ENCODE results near the gene COL4A5. TPM values are rescaled to one million over a fixed set of nuclear protein-coding genes. Genes with fewer than 3 reads are reported as not detected.

The COL4A5 gene
- total RNA-seq, 4 donors from 2014 or later: 43.1 to 105 (median 48.4) TPM

DNA sequence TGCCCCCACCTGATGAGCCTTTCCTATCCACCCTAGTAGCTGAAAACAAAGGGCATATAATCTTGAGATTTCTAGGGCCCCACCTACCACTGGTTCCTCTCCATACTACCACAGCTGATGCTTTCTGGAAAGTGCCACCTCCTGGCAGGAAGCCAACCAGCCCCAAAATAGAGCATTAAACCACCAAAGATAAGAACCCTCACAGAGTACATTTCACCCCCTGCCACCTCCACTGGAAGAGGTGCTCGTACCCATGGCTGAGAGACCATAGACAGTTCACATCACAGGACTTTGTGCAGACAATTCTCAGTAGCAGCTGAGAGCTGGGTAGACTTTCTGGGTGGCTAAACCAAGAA is 202.6 kb downstream of the COL4A5 start:
- no peak for DNase-seq (ENCODE audit: low spot score in 2 of 2)
- TF ChIP-seq POLR2A (IDR thresholded peaks at IDR 0.05): no peak
- intact Hi-C loops (cut with DNase I; ENCODE audit: low total_unique reads): no loop called here
- no peak overlapping the region for H3K4me3 ChIP-seq (ENCODE audit: low read depth, poor library complexity, severe bottlenecking)
- 80% methylated on average over 1 of the region's 1 CpG for WGBS, 2 donors

DNA sequence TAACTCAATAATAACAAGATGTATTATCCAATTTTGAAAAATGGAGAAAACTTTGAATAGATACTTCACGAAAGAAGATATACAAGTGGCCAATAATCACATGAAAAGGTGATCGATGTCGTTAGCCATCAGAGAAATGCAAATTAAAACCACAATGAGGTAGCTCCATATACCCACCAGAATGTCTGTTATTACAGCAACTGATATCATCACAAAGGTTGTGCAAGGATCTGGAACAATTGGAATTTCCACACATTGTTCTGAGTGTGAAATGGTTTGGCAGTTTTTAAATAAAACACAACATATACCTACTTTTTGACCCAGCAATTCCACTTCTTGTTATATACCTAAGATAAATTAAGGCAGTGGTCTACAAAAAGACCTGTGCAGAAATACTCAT is 225.1 kb downstream of the COL4A5 start:
- TF ChIP-seq POLR2A (IDR thresholded peaks at IDR 0.05): no peak
- TF ChIP-seq, protein P1, sequence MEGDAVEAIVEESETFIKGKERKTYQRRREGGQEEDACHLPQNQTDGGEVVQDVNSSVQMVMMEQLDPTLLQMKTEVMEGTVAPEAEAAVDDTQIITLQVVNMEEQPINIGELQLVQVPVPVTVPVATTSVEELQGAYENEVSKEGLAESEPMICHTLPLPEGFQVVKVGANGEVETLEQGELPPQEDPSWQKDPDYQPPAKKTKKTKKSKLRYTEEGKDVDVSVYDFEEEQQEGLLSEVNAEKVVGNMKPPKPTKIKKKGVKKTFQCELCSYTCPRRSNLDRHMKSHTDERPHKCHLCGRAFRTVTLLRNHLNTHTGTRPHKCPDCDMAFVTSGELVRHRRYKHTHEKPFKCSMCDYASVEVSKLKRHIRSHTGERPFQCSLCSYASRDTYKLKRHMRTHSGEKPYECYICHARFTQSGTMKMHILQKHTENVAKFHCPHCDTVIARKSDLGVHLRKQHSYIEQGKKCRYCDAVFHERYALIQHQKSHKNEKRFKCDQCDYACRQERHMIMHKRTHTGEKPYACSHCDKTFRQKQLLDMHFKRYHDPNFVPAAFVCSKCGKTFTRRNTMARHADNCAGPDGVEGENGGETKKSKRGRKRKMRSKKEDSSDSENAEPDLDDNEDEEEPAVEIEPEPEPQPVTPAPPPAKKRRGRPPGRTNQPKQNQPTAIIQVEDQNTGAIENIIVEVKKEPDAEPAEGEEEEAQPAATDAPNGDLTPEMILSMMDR (IDR thresholded peaks at IDR 0.05): no peak
- 78 to 97% methylated on average over 3 of the region's 3 CpGs for WGBS, 2 donors
- no peak for DNase-seq (ENCODE audit: low spot score in 2 of 2)
- no peak overlapping the region for H3K4me3 ChIP-seq (ENCODE audit: low read depth, poor library complexity, severe bottlenecking)
- intact Hi-C loops (cut with DNase I; ENCODE audit: low total_unique reads): no loop called here

DNA sequence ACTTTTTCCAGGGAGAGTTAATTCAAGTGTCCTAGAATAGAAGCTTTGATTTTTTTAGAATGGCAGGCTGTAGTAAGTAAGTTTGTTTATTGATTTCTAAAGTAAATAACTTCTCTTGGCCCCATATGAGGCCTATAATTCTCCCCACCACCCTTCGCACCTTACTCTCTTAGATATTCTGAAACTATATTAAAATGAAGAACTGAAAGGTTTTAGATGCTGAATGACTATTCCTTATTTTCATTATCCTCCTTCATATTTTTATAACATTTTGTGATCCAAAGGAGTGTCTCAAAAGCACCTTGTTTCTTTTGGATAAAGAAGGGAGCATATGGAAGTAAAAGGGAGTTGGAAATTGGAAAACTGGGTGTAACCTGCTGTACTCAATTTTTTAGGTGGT is 226.5 kb downstream of the COL4A5 start:
- TF ChIP-seq, protein P1 (IDR thresholded peaks at IDR 0.05): no peak
- no peak for TF ChIP-seq POLR2A (IDR thresholded peaks at IDR 0.05)
- H3K4me3 ChIP-seq (ENCODE audit: low read depth, poor library complexity, severe bottlenecking): no peak overlapping the region
- 97 to 100% methylated on average over 1 of the region's 1 CpG for WGBS, 2 donors
- intact Hi-C loops (cut with DNase I; ENCODE audit: low total_unique reads): no loop called here
- no peak for DNase-seq (ENCODE audit: low spot score in 2 of 2)

- no peak for DNase-seq (ENCODE audit: low spot score in 2 of 2)
- WGBS, 2 donors: 59 to 69% methylated on average over 2 of the region's 2 CpGs
- intact Hi-C loops (cut with DNase I; ENCODE audit: low total_unique reads): no loop called here
- no peak overlapping the region for H3K4me3 ChIP-seq (ENCODE audit: low read depth, poor library complexity, severe bottlenecking)
- TF ChIP-seq, protein P1 (IDR thresholded peaks at IDR 0.05): no peak
- TF ChIP-seq POLR2A (IDR thresholded peaks at IDR 0.05): no peak
Measured at GRCh38 chrX:108671526-108671925, 231.9 kb downstream of the COL4A5 start.

DNA sequence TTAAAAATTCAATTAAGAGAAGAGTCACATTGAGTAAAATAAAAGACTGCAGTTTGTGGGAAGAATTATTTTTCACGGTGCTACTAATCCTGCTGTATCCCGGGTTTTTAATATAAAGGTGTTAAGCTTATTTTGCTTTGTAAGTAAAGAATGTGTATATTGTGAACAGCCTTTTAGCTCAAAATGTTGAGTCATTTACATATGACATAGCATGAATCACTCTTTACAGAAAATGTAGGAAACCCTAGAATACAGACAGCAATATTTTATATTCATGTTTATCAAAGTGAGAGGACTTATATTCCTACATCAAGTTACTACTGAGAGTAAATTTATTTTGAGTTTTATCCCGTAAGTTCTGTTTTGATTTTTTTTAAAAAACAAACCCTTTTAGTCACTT is 257.1 kb downstream of the COL4A5 start:
- no peak for DNase-seq (ENCODE audit: low spot score in 2 of 2)
- H3K4me3 ChIP-seq (ENCODE audit: low read depth, poor library complexity, severe bottlenecking): no peak overlapping the region
- WGBS, 2 donors: 85 to 87% methylated on average over 3 of the region's 3 CpGs
- intact Hi-C loops (cut with DNase I; ENCODE audit: low total_unique reads): no loop called here
- TF ChIP-seq, protein P1 (IDR thresholded peaks at IDR 0.05): no peak
- TF ChIP-seq POLR2A (IDR thresholded peaks at IDR 0.05): no peak

DNA sequence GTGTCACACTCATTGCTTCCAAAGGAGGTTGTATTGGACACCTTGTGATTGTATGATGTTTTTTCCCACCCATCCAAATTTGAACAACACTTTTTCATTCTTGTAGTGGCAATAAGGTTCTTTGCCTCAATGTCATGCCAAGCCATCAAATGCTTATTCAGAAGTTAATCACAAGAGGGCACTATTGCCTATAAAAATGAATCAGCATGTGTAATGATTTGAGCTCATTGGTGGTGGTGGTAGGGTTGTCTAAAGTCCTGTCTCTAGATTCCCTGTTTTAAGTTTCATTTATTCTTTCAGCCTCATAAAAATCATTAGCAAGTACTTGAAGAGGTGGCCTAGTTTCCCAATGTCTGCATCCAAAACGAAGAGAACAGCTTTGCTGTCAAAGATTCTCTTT is 259.7 kb downstream of the COL4A5 start:
- TF ChIP-seq, protein P1 (IDR thresholded peaks at IDR 0.05): no peak
- intact Hi-C loops (cut with DNase I; ENCODE audit: low total_unique reads): no loop called here
- no peak for DNase-seq (ENCODE audit: low spot score in 2 of 2)
- 24 to 43% methylated on average over 1 of the region's 1 CpG for WGBS, 2 donors
- H3K4me3 ChIP-seq (ENCODE audit: low read depth, poor library complexity, severe bottlenecking): no peak overlapping the region
